PC-3 (cell line): ENCODE measurements around the gene EPB41L2.

Experiments
- EZH2 ChIP-seq: fragments of 300-600 bp; sonication (generic); IDR thresholded peaks from one replicate; pipeline ENCODE4 v1.6.1; 2017; ENCODE audit warnings: antibody characterized with exemption, mild to moderate bottlenecking, low read length; ENCODE audit not compliant: unreplicated experiment
- EZH2phosphoT487 ChIP-seq: fragments of 300-600 bp; sonication (generic); IDR thresholded peaks from 2 replicates; pipeline ENCODE4 v1.6.1; 2018; ENCODE audit warnings: mild to moderate bottlenecking, antibody characterized with exemption, low read length, borderline replicate concordance
- TF ChIP-seq, protein P1 (sequence below): fragments of 300-600 bp; sonication (generic); conservative IDR thresholded peaks from 2 replicates; pipeline ENCODE4 v1.5.1; 2017; ENCODE audit warnings: antibody characterized with exemption, low read depth, mild to moderate bottlenecking, low read length

GRCh38 chr6:130838951-130839350, 224.1 kb downstream of the EPB41L2 start:
- TF ChIP-seq, protein P1, sequence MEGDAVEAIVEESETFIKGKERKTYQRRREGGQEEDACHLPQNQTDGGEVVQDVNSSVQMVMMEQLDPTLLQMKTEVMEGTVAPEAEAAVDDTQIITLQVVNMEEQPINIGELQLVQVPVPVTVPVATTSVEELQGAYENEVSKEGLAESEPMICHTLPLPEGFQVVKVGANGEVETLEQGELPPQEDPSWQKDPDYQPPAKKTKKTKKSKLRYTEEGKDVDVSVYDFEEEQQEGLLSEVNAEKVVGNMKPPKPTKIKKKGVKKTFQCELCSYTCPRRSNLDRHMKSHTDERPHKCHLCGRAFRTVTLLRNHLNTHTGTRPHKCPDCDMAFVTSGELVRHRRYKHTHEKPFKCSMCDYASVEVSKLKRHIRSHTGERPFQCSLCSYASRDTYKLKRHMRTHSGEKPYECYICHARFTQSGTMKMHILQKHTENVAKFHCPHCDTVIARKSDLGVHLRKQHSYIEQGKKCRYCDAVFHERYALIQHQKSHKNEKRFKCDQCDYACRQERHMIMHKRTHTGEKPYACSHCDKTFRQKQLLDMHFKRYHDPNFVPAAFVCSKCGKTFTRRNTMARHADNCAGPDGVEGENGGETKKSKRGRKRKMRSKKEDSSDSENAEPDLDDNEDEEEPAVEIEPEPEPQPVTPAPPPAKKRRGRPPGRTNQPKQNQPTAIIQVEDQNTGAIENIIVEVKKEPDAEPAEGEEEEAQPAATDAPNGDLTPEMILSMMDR, result no peak
- TF ChIP-seq EZH2, result no peak
- TF ChIP-seq EZH2phosphoT487, result no peak
